Myocyte (in vitro differentiated cells): Measurements from ENCODE around the gene EPHA3. TPM values are rescaled to one million over a fixed set of nuclear protein-coding genes. Genes with fewer than 3 reads are reported as not detected.

Source experiments
- DNase-seq: peaks from one replicate; pipeline ENCODE4 v3.0.0-alpha.2; 2012; ENCODE audit warnings: low read depth
- polyA plus RNA-seq: library from polyadenylated mRNA; unstranded; fragments of >200 nt; gene quantifications from one replicate; pipeline ENCODE4 v1.2.1, GENCODE V29; 2012; ENCODE audit warnings: missing spikeins
- total RNA-seq: library from RNA; depleted of rRNA; stranded (reverse); fragments of >200 nt; gene quantifications from 2 replicates; pipeline ENCODE4 v1.2.3, GENCODE V29; 2014

EPHA3 gene
- total RNA-seq: 0.48 and 0.62 TPM in 2 replicates
- 3.3 TPM for polyA plus RNA-seq

DNA sequence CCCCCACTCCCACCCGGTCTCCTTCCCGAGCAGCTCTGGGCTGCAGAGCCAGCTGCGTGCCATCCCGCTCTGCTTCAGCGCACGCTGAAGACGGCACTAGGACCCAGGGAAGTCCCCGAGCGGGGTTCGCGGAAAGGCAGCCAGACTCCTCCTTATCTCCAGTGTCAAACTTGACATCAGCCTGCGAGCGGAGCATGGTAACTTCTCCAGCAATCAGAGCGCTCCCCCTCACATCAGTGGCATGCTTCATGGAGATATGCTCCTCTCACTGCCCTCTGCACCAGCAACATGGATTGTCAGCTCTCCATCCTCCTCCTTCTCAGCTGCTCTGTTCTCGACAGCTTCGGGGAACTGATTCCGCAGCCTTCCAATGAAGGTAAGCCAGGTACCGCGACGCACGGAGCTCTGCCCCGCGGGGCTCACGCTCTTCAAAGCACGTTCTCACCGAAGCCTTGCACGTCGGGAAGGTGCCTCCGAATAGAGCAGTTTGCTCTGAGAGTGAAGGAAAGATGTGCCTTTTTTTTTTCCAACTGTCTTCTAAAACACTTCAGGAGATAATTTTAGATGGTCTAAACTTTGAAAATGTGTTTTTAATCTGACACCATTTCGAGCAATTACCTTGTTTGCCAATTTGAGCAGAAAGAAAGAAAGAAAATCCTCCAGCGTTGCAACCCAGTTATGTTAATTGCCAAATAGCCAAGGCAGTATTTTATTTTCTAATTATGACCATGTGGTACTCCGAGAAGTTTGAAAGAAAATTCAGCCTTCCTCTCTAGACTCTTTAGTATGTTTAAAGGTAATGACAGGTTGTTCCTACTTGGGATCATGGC is at the start of gene EPHA3:
TSS of gene EPHA3 (plus strand) at position 161 of the 830 bp plus-strand sequence. CDS start at position 289, 128 bp downstream.
- peak; percentile 72 for DNase-seq

DNA sequence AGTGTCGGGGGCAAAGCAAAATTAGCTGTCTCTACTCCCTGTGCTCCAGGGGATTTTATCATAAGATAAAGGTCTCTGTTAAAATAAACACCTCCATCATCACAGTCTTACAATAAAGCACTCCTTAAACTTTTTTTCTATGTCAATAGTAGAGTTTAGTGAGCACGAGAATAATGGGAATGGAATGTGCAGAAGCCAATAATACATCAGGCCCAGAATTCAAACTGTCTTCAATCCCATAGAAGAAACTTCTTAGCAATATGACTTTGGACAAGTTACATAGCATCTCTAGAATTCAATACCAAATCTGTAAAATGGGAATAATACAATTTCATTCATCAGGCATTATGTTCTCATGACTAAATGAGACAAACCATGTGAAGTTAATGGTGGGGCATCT is 49.0 kb upstream of the EPHA3 start:
- DNase-seq: no peak

GRCh38 chr3:89059211-89059925 is 48.1 kb upstream of the EPHA3 start:
- DNase-seq: peak; percentile 89

DNA sequence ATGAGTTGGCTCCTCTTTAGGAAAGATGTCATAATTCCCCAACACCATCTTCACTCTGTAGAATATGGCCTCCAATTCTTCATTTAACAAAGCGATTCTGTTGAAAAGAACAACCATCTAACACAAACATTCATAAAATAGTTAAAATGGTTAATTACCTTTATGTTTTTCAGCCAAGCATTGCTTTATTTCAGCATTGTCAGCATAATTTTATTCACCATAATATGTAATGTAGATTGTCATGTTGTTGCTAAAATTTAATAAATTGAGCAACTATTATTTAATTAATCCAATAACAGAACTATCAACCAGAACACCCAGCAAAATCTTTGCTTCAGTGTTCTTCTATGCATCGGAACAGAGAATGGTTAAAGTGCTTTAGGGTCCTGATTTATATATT is 46.2 kb upstream of the EPHA3 start:
- DNase-seq: no peak

DNA sequence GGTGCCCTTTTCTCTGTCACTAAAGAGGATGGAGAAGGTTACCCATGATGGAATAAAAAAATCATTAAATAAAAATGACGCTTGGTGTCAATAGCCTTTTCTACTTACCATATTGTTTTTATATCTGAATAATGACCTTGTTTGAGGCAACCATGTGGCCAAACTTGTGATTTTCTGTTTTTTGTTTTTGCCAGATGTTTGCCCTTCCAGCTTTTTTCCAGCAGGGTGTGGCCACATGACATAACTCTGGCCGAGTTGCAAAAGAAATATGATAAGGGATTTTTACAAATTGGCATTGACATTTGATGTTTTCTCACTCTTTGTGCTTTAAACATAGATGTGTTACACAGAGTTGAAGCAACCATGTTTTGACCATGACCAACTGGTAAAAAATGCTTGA is 39.7 kb upstream of the EPHA3 start:
- peak; percentile 36 for DNase-seq

DNA sequence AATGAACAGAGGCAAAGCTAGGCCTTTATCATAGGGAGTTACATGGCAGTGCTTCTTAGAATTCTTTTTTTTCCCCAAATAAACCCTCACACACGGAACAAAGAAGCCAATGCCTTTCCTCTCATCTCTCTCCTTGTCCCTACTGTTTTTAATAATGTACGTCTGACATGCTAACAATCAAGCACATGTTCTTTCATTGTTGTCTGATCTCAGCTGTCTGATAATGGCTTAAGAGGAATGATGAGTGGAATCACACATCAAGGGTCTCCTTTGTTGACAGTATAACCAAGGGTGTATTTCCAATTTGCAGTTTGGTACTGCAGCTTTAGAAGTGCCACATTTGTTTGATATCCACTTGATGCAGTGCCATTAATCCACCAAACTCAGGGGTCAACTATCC is 34.8 kb upstream of the EPHA3 start:
- DNase-seq: no peak

- no peak for DNase-seq
Measured at GRCh38 chr3:89079944-89080343, 27.5 kb upstream of the EPHA3 start.

DNA sequence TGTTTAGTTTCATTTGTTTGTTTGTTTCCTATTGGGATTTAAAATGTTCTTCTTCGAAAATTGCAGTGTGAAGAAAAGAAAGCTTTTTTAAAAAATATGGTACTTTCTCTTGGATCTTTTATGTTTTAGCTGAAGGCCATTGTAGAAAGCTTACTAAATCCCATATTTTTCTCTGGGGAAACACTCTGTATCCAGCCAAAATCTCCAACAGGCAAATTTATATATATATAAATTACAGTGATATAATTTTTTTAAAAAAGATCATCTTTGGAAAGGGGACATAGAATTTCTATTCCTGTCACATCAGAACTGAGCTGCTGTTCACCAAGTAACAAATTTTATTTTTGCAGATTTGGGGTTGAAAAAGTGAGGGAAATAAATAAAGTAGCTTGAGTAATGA is 19.6 kb upstream of the EPHA3 start:
- no peak for DNase-seq

GRCh38 chr3:89098173-89098572 is 9.2 kb upstream of the EPHA3 start:
- DNase-seq: no peak

DNA sequence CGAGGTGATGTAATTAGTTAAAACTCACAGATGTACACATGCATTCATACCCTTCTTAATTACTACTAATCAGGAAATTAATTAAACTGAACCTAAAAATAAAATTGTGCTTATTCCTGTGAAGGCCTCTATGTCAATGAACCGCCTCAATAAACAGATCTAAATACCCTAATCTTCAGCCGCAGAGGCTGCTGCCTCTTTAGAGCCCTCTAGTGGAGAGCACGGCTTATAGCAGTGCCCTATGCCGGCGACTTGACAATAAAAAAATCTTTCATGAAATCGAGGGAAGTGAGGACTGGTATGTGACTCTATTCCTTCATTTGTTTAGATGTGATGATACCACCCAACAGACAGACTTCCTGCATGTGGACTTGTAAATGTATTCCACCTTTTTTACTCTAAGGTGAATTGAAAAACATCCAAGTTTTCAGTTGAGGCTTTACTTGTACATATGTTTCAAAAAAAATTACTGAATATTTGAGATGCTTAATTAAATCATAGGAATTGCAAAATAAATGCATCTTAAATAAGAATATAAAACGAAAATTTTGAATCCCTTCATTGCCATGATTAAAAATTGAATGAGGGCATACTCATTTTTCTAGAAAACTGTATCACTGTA is 8.3 kb upstream of the EPHA3 start:
- DNase-seq: peak; percentile 60

DNA sequence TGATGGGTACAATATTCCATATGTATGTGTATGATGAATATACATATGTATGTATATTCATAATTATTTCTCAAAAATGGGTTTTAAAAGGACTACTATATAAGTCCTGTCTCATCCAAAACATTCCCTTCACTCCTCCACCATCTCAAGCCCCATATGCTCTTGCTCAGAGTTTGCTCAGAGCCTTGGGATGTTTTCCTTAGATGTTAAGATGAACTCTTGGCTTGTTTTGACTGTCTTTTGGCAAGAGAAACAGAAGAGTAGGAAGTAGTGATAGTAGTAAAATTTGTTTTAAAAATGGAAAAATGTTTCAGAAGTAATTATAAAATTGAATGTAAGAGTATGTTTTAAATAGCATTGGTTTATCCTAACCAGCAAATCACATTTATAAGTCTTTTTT is 6.2 kb upstream of the EPHA3 start:
- no peak for DNase-seq

DNA sequence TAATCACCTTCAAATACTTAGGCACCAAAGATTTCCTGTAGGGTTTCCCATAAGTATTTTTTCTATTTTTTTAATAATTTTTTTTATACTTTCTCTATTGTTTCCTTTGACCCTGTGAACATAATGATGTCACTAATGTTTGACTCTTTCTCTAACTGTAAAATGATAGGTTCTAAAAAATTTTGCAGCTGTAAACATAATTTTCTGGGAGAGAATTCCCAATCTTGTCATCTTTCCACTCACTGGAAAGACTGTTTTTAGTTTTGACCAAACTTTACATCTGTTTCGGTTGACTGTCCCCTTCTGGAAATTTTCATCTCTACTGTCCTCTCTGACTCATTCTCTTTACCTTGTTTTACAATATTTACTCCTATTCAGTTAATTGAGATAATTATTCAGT is 5.5 kb upstream of the EPHA3 start:
- DNase-seq: no peak

GRCh38 chr3:89104499-89104898 is 2.9 kb upstream of the EPHA3 start:
- no peak for DNase-seq

DNA sequence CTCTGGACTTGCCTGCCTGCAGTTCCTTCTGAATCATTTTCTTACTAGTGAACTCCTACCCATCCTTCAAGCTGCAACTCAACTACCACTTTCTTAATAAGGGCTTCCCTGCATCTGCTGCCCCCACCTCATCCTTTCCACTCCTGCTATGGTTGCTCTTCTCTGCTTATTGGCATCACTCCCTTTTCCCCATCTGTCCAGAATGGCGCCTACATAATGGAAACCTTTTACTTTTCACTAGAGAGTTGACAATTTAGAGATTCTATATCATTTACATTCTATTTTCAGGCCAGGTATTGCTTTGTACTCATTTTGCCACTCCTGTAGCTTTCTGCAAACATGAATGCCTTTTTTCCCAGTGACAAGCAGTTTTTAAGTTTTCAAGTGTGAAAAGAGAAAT is 1.9 kb upstream of the EPHA3 start:
- no peak for DNase-seq

DNA sequence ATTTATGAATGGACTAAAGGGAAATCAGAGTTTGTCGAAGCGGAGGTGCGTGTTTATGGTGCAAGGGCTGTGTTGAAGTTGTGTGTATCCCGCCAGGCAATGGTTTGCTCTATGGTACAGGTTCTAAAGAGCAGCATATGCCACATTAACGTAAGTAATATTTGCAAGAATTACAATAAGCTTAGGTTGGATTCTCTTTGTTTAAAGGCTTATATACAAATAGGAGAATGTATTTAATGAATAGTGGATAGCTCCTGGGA is 800 bp downstream of the EPHA3 start:
- DNase-seq: no peak

DNA sequence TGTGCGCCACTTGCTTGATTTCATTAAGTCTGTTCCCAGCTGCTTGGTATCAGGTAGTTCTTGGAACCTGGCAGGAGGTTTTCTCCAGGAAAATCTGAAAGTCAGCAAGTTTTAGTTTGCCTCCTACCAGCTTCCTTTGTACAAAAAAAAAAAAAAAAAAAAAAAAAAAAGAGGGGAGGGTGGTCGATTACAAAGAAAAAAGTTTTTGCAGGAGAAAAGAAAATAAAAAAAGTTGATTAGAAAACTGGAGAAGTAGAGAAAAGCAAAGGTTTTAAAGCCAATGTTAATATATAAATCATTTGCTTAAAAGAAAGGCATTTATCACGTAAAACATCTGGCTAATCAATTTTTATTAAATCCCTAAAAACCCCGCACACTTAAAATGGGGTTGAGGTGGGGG is 5.9 kb downstream of the EPHA3 start:
- no peak for DNase-seq

DNA sequence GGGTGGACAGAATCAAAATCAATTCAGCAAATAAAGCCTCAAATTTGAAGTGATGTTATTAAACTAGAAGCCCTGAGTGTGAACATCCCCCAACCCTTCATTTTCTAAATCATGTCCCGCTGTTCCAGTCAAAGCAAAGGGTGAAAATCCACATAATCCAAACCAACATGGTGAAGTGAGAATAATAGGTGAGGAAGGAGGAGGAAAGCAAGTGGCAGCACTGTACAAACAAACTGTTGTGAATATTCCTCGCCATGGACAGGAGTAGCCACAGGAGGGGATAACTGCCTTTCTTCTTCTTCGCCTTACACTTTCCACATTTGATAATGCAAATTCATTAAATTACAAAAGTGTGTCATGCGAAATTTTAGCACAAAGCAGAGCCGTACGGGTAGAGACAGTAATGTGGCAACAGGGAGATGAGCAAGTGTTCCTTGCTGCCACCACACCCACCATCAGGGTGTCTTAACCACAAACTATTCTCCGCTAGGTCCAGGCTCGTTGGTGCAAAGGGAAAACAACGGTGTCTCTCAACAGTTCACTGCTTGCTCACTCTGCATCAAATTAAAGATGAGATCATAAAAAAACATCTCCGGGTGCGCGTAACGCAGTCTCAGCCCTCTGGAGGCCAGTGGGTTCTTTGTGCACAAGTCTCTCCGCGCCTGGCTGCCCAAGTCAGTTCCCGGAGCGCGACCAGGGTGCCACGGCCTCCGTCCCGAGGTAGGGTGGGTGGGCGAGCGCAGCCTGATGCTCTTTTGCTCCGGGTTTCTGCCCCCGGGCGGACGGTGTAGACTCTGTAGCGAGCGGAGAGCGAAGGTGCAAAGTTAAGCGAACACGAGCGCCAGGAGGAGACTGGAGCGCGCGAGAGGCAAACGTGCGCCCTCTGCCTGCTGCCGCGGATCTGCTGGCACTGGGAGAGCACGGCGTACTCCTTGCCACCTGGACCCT is 6.7 kb downstream of the EPHA3 start:
- peak; percentile 71 for DNase-seq

GRCh38 chr3:89114841-89115223 is 7.4 kb downstream of the EPHA3 start:
- DNase-seq: no peak

DNA sequence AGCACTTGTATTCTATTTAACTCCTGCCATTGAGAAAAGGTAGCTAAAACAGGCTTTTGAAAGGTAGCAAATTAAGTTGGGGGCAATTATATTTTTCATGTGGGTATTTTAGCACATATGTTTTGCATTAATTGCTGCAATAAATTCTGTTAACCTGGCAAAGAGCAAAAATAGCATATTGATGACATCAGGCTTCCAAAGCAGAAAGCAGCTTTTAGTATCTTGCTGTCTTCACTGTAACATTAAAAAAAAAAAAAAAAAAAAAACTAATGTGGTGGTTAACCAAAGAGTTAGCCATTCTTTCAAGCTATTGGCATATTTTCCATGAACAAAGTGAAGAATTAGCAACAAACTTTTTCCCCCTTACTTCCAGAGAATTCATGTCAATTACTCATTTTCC is 9.1 kb downstream of the EPHA3 start:
- no peak for DNase-seq

GRCh38 chr3:89138048-89138447 is 30.6 kb downstream of the EPHA3 start:
- no peak for DNase-seq

- DNase-seq: no peak
Measured at GRCh38 chr3:89139870-89140269, 32.4 kb downstream of the EPHA3 start.
